CD4-positive, alpha-beta T cell (primary cell): ENCODE measurements around the gene IKBKE. TPM values are rescaled to one million over a fixed set of nuclear protein-coding genes. Genes with fewer than 3 reads are reported as not detected.

Source experiments
- ATAC-seq: fragments of 200-7000 bp; cut with Tn5 transposase; one replicate; pipeline ENCODE4 v1.10.0; 2022; ENCODE audit warnings: mild to moderate bottlenecking; ENCODE audit not compliant: poor library complexity
- CTCF ChIA-PET: fragments of 350-600 bp; sonication (Branson Sonifier 250); formaldehyde crosslinking; loops from one replicate; lab custom pipeline; 2021; ENCODE audit warnings: antibody characterized with exemption, inconsistent platforms; lab: Charles Lee
- POLR2A ChIA-PET: fragments of 350-600 bp; sonication (Branson Sonifier 250); formaldehyde crosslinking; loops from one replicate; lab custom pipeline; 2021; ENCODE audit warnings: antibody characterized with exemption, inconsistent platforms; lab: Charles Lee
- DNase-seq, 14 experiments: peaks; one replicate each; pipeline ENCODE4 v3.0.0-alpha.2; 2013 to 2020; ENCODE audit warnings: mixed read lengths in 2 of 14
- H3K27ac ChIP-seq, 2 donors: one replicate each; pipeline versions ENCODE4 v1.5.1 to v1.7.0; 2013; ENCODE audit warnings: low read length in 2 of 2, low read depth in 1 of 2, mild to moderate bottlenecking in 1 of 2
- H3K27me3 ChIP-seq, 2 experiments: 1 replicate in 1 of 2; 2 replicates in 1 of 2; pipeline versions ENCODE4 v1.6.1 to v1.7.0; 2013; ENCODE audit warnings: low read length in 2 of 2, control low read depth in 1 of 2, mild to moderate bottlenecking in 1 of 2, moderate library complexity in 1 of 2; ENCODE audit not compliant: insufficient read depth in 2 of 2, control insufficient read depth in 1 of 2
- H3K36me3 ChIP-seq: one replicate; pipeline ENCODE4 v1.6.1; 2013; ENCODE audit warnings: low read length, control low read depth; ENCODE audit not compliant: insufficient read depth
- H3K4me1 ChIP-seq: one replicate; pipeline ENCODE4 v1.6.1; 2013; ENCODE audit warnings: low read length, control low read depth; ENCODE audit not compliant: insufficient read depth
- H3K4me3 ChIP-seq: one replicate; pipeline ENCODE4 v1.5.1; 2013; ENCODE audit warnings: mild to moderate bottlenecking, low read length, moderate library complexity
- H3K9me3 ChIP-seq, 2 experiments: 1 replicate in 1 of 2; 2 replicates in 1 of 2; pipeline versions ENCODE4 v1.6.1 to v1.7.0; 2013; ENCODE audit warnings: low read length in 2 of 2, mild to moderate bottlenecking in 2 of 2, control low read depth in 1 of 2, moderate library complexity in 1 of 2; ENCODE audit not compliant: control insufficient read depth in 1 of 2, insufficient read depth in 1 of 2
- H3K27ac Mint-ChIP-seq: one replicate; pipeline ENCODE4 v1.8.0; 2020; ENCODE audit warnings: mixed read lengths
- H3K27me3 Mint-ChIP-seq: one replicate; pipeline ENCODE4 v1.8.0; 2021; ENCODE audit warnings: mixed read lengths
- H3K36me3 Mint-ChIP-seq: one replicate; pipeline ENCODE4 v1.8.0; 2021; ENCODE audit warnings: low read depth, mixed read lengths
- H3K4me1 Mint-ChIP-seq: one replicate; pipeline ENCODE4 v1.8.0; 2021; ENCODE audit warnings: low read depth, mixed read lengths
- H3K4me3 Mint-ChIP-seq: one replicate; pipeline ENCODE4 v1.8.0; 2020; ENCODE audit warnings: mild to moderate bottlenecking, mixed read lengths
- H3K9me3 Mint-ChIP-seq: one replicate; pipeline ENCODE4 v1.8.0; 2020; ENCODE audit warnings: mixed read lengths
- intact Hi-C, 2 experiments: fragments of 100-400 bp; cut with DNase I in 1 of 2; cut with micrococcal nuclease in 1 of 2; formaldehyde crosslinking; loops; one replicate each; pipeline versions ENCODE4 v1.15.1 to v1.9.0; 2023 to 2025; cut with DNase I, micrococcal nuclease
- total RNA-seq, 174 experiments: library from RNA in 2 of 174; stranded (reverse) in 2 of 174; gene quantifications; one replicate each; pipeline ENCODE4 v1.2.3 and lab custom pipeline; 2021 to 2026
- TF ChIP-seq, protein P1 (sequence below): fragments of 200-600 bp; IDR thresholded peaks from one replicate; pipeline ENCODE4 v1.8.0; 2022; ENCODE audit warnings: antibody characterized with exemption, mild to moderate bottlenecking

IKBKE gene
- total RNA-seq, 2 experiments from 2014 or later, result 27.9 to 29.8 TPM

- H3K27me3 ChIP-seq, result no peaks in the 10 kb centered on the region
- H3K36me3 ChIP-seq, result no peaks in the 10 kb centered on the region
- CTCF ChIA-PET, result no interaction called here
- TF ChIP-seq, protein P1, sequence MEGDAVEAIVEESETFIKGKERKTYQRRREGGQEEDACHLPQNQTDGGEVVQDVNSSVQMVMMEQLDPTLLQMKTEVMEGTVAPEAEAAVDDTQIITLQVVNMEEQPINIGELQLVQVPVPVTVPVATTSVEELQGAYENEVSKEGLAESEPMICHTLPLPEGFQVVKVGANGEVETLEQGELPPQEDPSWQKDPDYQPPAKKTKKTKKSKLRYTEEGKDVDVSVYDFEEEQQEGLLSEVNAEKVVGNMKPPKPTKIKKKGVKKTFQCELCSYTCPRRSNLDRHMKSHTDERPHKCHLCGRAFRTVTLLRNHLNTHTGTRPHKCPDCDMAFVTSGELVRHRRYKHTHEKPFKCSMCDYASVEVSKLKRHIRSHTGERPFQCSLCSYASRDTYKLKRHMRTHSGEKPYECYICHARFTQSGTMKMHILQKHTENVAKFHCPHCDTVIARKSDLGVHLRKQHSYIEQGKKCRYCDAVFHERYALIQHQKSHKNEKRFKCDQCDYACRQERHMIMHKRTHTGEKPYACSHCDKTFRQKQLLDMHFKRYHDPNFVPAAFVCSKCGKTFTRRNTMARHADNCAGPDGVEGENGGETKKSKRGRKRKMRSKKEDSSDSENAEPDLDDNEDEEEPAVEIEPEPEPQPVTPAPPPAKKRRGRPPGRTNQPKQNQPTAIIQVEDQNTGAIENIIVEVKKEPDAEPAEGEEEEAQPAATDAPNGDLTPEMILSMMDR, result no peak
- ATAC-seq (no peak), DNase-seq (no peak)
- Mint-ChIP-seq H3K27ac (no peak overlapping the region), H3K36me3 (no peaks in the 10 kb centered on the region), H3K4me3 (no peak overlapping the region), H3K9me3 (no peaks in the 10 kb centered on the region), H3K4me1 (no peaks in the 10 kb centered on the region), H3K27me3 (no peaks in the 10 kb centered on the region)
- no peak overlapping the region for H3K27ac ChIP-seq
- intact Hi-C loops, result no loop called here
- H3K9me3 ChIP-seq, result no peaks in the 10 kb centered on the region
- H3K4me3 ChIP-seq, result no peak overlapping the region
- POLR2A ChIA-PET, result no interaction called here
- H3K4me1 ChIP-seq, result no peaks in the 10 kb centered on the region
Measured at GRCh38 chr1:206532368-206532767, 62.1 kb downstream of the IKBKE start.

DNA sequence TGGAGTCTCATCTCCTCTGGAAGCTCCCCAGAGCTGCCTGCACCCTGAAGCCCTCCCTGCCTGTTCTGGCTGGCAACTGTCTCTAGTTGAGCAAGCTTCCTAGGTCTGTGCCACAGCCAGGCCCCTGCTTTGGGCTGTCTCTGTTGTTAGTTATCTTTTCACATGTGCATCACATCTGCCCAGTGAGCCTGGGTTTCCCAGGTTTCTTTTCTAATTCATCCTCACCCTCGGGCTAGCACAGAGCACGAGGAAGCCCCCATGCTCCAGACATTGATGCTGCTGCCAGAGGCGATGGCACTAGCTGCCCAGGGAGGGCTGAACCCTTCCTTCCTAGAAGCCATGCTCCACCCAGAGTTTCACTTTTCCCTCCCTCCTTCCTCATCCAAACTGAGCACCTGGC is 64.3 kb downstream of the IKBKE start:
- POLR2A ChIA-PET, result interaction anchor here (0.9 kb wide), 1 partner anchor 17 kb away, joined by 3 read pairs; no protein-coding TSS in a partner anchor
- no peak for ATAC-seq
- Mint-ChIP-seq H3K4me1 (no peaks in the 10 kb centered on the region), H3K27ac (no peak overlapping the region), H3K27me3 (no peaks in the 10 kb centered on the region), H3K9me3 (no peaks in the 10 kb centered on the region), H3K36me3 (no peaks in the 10 kb centered on the region), H3K4me3 (no peak overlapping the region)
- H3K27ac ChIP-seq, result no peak overlapping the region
- no peaks in the 10 kb centered on the region for H3K36me3 ChIP-seq
- no peaks in the 10 kb centered on the region for H3K27me3 ChIP-seq
- no peaks in the 10 kb centered on the region for H3K9me3 ChIP-seq
- intact Hi-C loops, result no loop called here
- no peaks in the 10 kb centered on the region for H3K4me1 ChIP-seq
- DNase-seq, result no peak
- CTCF ChIA-PET, result no interaction called here
- H3K4me3 ChIP-seq, result no peak overlapping the region
- TF ChIP-seq, protein P1, result no peak

DNA sequence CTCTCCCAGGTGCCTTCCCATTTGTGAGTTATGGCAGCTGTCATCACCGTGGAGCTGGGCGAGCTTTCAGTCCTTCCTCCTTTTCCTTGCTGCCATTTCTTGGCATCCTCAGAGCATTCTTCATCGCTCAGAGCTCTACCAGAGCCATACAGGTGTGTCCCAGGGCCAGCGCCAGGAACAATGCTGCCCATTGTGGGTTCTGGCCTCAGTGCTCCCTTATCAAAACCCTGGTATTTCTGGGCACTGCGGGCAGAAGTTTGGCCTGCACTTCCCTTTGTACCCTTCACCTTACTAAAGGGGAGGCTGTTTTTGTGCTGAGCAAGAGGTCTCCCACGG is 65.5 kb downstream of the IKBKE start:
- TF ChIP-seq, protein P1, result no peak
- H3K4me1 Mint-ChIP-seq, result no peaks in the 10 kb centered on the region
- no peaks in the 10 kb centered on the region for H3K36me3 Mint-ChIP-seq
- ChIA-PET CTCF (no interaction called here), POLR2A (no interaction called here)
- H3K9me3 ChIP-seq, result no peaks in the 10 kb centered on the region
- no peak overlapping the region for H3K27ac ChIP-seq
- no peaks in the 10 kb centered on the region for H3K27me3 ChIP-seq
- no peak for DNase-seq
- H3K4me3 ChIP-seq, result no peak overlapping the region
- no peak overlapping the region for H3K4me3 Mint-ChIP-seq
- H3K4me1 ChIP-seq, result no peaks in the 10 kb centered on the region
- no peaks in the 10 kb centered on the region for H3K9me3 Mint-ChIP-seq
- intact Hi-C loops, result no loop called here
- no peaks in the 10 kb centered on the region for H3K36me3 ChIP-seq
- no peaks in the 10 kb centered on the region for H3K27me3 Mint-ChIP-seq
- no peak overlapping the region for H3K27ac Mint-ChIP-seq
- ATAC-seq, result no peak
